Activated T-cell treated with anti-CD3 and anti-CD28 coated beads for 4 hours (primary cell): ENCODE results near the gene METAP1D.

ENCODE experiments used
- DNase-seq: peaks from one replicate; pipeline ENCODE4 v3.0.0-alpha.2; 2020

Gene METAP1D

GRCh38 chr2:172082105-172082943 lies 82.6 kb downstream of the METAP1D start:
- no peak for DNase-seq

GRCh38 chr2:172082944-172083627 lies 83.3 kb downstream of the METAP1D start:
- no peak for DNase-seq

DNA sequence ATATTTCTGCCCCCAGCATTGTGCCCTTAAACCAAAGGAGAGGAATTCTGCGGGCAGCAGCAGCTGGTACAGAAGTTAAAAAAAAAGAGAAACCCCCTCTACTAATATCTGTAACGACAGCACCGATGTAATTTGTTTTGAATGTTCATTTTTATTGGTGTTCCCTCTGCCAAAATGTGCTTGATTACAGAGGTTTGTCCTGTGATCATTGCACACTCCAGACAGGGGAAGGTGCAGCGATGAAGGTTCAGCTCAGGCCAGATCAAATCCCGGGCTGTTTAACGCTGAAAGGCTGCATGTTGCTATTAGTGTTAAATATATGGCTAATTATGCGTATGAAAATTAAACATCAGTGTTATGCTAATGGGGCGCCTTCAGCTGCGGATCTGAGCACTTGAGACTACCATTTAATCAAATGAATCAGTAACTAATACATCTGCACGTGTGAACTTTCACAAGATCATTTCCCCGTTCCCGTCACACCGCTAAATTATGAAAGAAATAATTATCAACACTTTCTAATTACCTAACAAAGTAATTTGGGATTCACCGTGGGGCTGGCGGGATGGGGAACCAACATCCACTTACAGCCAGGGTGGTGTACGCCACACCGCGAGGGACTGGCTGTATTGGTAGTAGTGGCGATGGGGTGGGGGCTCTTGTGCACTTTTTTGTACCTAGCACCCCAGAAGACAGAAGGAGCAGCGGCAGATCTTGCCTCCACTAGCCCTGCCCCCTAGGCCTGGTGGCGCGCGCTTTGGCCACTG lies 84.1 kb downstream of the METAP1D start:
- no peak for DNase-seq

DNA sequence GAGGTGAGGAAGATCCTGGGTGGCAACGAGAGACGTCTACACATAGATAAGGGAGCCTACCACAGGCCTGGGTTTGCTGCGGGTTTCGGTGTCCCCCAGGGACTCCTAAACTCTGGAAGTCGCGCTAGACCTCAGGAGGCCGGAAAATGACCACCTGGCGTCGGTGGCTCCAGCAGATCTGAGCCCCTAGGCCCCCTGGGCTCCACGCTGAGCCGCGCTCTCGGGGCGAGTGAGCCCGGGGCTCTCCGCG lies 84.6 kb downstream of the METAP1D start:
- no peak for DNase-seq

DNA sequence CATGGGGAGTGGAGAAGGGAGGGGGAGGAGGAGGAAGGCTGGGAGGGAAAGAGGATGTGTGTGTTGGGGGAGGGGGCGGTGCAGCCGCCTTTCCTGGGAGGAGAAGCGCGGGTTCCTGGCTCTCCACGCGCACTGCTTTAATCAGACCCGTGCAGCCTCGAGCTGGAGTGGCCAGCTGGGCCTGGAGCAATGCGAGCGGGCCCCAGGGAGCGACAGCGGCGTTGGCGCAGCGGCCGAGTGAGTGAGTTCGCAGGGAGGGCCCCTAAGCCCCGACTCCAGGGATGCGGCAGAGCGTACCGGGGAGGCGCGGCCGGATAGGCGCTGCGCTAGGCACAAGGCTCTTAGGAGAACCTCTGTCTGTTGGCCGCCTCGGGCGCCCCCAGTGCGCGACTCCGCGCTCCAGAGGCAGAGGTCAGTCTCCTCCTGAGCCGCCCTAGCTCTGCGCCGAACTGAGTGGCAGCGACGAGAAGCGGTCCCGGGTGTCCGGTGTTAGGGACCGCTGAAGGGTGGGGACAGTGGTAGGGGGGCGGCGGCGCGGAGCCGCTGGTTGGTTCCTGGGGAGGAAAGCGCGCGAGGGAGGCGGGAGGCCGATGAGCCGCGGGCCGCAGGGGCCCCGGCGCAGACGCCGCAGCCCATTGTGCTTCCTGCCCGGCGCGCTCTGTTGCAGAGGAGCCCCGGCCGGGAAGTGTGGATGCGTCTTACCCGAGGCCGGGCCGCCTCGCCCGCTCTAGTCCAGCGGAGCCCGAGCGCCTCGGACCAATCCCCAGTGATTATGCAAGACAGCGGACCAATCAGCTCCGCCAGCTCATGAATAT lies 85.1 kb downstream of the METAP1D start:
- DNase-seq: no peak

- no peak for DNase-seq
These were observed 85.9 kb downstream of the METAP1D start, which contains the start of gene DLX1 for GRCh38 chr2:172085460-172086159. TSS of gene DLX1 (plus strand) at chr2:172085507. CDS start at chr2:172085678, 171 bp downstream.

GRCh38 chr2:172086241-172087206 lies 86.8 kb downstream of the METAP1D start:
- DNase-seq: no peak

DNA sequence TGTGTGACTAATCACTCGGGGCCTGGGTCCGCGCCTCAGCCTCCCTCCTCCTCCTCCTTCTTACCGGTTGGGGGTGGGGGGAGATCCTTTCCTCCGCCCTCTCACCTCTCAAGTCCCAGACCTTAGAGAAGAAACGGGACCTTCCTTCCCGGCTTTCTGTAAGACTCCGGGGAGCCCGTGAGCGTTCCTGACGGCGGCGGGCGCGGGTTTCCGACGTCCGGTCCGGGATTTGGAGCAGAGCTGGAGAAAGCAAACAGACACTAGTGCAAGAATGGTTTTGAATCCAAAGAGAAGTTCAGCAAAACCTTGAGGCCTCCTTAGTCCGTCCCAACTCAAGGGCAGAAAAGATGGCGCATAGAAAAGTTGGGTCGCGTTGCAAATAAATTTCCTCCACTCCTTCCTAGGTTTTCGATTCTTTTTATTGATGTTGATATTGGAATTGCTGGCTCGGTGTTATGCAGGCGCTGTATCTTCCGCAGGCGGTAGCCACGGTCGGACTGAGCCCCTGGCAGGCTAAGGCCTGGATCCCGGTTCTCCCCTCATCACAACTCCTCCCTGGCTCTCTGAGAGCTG lies 87.5 kb downstream of the METAP1D start:
- DNase-seq: no peak

GRCh38 chr2:172087780-172088244 lies 88.1 kb downstream of the METAP1D start:
- DNase-seq: no peak

DNA sequence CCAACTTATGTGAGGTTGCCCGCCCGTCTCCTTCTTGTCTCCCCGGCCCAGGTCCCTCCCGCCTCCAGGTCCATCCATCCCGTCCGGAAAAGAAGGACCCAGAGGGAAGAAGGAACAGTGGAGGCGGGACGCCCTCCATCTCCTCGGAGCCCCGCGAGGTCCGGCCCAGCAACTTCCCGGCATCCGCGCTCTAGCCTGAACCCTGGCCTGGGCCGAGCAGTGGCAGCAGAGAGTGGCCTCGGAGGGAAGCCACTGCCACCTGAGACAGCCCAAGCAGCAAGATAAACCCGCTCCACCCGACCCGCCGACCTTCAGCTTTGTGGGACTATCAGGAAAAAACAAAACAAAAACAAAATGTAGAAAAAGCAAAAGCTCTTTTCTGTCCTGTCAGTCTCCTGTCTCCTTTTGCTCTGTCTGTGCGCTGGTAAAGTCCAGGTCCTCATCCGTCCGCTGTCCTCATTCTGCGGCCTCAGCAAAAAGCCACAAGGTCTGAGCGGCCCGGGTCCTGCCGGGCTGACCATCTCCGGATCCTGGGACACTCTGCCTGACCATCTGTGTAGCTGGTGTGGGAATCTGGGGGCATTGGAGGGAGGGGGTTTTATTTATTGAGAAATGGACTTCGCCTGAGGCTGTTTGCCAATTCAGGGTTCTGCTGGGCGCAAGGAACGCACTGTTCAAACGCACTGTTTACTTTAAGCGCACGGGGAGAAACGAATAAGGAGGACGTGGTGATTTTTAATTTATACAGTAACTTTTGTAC lies 88.7 kb downstream of the METAP1D start:
- DNase-seq: no peak

- no peak for DNase-seq
These were observed 89.3 kb downstream of the METAP1D start for GRCh38 chr2:172089005-172089504.

GRCh38 chr2:172089633-172090032 lies 89.9 kb downstream of the METAP1D start:
- DNase-seq: no peak

DNA sequence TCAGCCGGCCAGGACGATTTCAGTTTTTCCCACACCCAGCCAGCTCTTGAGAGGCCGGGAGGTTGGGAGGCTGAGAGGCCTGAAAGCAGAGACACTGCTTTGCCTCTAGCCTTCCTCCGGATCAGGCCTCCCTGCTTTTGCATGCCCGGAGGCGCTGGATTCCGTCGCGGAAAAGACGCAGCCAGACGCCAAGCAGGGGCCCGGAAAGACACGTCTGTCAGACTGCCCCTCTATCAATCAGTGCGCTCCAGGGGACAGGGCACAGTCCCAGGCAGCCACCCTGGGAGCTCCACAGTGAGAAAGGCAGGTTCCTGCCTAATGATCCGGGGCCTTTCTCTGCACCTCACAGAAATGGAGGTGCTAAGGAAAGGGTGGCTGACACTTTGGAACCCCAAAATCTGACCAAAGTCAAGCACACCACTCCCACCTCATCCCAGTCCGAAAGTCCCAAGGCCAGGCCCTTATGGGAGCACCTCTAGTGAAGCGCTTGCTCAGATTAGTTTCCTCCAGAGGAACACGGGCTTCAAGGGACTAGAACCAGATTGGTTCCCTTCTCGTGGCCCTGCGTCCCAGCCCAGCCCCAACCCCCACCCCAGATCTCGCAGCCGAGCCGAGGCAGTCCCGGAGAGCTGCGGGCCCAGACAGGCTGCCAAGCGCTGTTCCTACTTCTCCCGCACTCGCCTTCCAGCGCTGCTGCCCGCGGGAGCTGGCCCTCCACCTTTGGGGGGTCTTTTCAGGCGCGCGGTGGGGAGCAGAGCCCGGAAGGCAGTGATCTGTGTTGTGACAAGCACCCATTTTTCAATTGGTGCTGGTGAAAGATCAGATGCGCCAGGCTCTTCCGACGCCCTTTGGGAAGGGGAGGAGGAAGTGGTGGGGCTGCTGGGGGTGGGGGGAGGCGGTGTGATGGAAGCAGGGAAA lies 90.5 kb downstream of the METAP1D start:
- DNase-seq: no peak

GRCh38 chr2:172091000-172091641 lies 91.4 kb downstream of the METAP1D start:
- DNase-seq: no peak

GRCh38 chr2:172091761-172092566 lies 92.2 kb downstream of the METAP1D start:
- no peak for DNase-seq

GRCh38 chr2:172092716-172093415 lies 93.1 kb downstream of the METAP1D start:
- DNase-seq: no peak
